ENCODE results near the gene MTRFR. TPM values are rescaled to one million over a fixed set of nuclear protein-coding genes. Genes with fewer than 3 reads are reported as not detected.

MTRFR gene
- total RNA-seq, 1 donor from 2014 or later, result 10.9 TPM

DNA sequence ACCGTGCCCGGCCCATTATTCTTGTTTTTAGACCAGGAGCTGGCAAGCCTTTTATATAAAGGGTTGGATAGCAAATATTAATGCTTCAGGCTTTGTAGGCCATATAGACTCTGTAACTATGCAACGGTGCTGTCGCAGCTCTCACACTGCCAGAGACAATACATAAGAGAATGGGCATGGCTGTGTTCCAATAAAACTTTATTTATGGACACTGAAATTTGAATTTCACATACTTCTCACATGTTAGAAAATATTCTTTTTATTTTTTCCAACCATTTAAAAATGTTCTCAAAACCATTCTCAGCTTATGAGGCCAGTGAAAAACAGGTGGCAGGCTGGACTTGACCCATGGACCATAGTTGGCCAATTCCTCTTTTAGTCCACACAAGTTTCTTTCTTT, 51.4 kb downstream of the MTRFR start:
- DNase-seq (ENCODE audit: low read depth), result no peak
- TF ChIP-seq, protein P1, sequence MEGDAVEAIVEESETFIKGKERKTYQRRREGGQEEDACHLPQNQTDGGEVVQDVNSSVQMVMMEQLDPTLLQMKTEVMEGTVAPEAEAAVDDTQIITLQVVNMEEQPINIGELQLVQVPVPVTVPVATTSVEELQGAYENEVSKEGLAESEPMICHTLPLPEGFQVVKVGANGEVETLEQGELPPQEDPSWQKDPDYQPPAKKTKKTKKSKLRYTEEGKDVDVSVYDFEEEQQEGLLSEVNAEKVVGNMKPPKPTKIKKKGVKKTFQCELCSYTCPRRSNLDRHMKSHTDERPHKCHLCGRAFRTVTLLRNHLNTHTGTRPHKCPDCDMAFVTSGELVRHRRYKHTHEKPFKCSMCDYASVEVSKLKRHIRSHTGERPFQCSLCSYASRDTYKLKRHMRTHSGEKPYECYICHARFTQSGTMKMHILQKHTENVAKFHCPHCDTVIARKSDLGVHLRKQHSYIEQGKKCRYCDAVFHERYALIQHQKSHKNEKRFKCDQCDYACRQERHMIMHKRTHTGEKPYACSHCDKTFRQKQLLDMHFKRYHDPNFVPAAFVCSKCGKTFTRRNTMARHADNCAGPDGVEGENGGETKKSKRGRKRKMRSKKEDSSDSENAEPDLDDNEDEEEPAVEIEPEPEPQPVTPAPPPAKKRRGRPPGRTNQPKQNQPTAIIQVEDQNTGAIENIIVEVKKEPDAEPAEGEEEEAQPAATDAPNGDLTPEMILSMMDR (IDR thresholded peaks at IDR 0.05; ENCODE audit: insufficient read depth, low read length, poor library complexity, severe bottlenecking), result no peak
- no peaks in the 10 kb centered on the region for H3K27me3 ChIP-seq (ENCODE audit: control insufficient read depth, insufficient read depth, low read length)
- H3K36me3 ChIP-seq (ENCODE audit: control insufficient read depth, insufficient read depth, low read length), result no peaks in the 10 kb centered on the region
- no peak overlapping the region for H3K4me3 ChIP-seq (ENCODE audit: low read depth, low read length)

DNA sequence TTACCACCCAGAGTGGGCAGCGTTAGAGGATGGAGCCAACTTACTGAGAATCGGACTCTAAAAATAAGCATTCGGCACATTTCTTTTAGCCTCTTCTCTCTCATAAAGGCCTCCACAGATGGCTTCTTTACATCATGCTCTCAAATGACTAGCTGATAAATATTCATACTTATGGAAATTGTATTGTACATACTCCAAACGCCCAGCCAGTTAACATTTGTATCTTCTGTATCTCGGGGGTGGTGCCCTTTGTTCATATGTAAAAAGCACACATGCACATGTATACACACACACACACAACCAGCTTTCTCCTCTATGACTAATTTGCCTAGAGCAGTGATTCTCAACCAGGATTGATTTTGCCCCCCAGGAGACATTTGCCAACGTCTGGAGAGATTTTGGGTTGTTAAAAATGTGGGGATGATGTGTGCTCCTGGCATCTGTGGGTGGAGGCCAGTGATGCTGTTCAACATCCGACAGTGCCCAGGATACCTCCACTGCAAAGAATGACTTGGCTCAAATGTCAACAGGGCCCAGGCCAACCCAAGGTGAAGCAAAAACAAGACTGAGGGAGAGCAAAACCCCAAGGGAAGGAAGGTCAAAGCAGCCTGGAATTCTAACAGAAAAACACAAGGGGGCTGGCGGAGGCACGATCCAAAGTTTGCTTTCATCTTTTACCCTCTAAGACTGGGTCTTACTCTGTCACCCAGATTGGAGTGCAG, 53.6 kb downstream of the MTRFR start:
- peaks cover 2% of the 10 kb centered on the region for H3K36me3 ChIP-seq (ENCODE audit: control insufficient read depth, insufficient read depth, low read length)
- TF ChIP-seq, protein P1 (IDR thresholded peaks at IDR 0.05; ENCODE audit: insufficient read depth, low read length, poor library complexity, severe bottlenecking), result no peak
- no peak for DNase-seq (ENCODE audit: low read depth)
- no peaks in the 10 kb centered on the region for H3K27me3 ChIP-seq (ENCODE audit: control insufficient read depth, insufficient read depth, low read length)
- no peak overlapping the region for H3K4me3 ChIP-seq (ENCODE audit: low read depth, low read length)

DNA sequence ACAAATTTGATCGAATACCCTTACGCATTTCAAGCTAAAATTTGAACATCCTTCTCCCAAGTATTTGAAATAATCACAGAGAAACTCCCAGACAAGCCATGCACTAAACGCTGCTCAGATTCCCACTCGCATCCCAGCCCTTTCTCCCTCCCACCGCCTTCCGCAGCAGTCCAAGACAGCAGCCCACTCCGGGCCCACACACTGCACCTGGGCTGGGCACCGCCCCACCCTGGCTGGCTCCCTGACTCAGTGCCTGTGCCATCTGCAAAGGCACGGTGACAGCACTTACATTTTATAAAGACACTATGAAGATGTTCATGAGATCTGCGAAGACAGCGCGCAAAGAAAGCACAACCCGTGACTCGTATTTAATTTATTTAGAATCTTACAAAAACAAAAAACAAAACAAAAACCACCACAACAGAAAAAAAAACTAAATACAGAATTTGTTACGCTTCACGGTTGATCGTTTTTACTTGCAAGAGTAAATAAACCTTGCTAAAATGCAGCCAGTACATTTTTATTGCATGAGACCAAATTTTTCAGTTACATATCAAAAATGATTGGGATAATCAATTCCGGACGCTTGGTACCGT, 55.6 kb downstream of the MTRFR start:
- DNase-seq (ENCODE audit: low read depth), result no peak
- Histone ChIP-seq H3K36me3 (ENCODE audit: control insufficient read depth, insufficient read depth, low read length) (peaks cover 4% of the 10 kb centered on the region), H3K4me3 (ENCODE audit: low read depth, low read length) (no peak overlapping the region), H3K27me3 (ENCODE audit: control insufficient read depth, insufficient read depth, low read length) (no peaks in the 10 kb centered on the region)
- TF ChIP-seq, protein P1 (IDR thresholded peaks at IDR 0.05; ENCODE audit: insufficient read depth, low read length, poor library complexity, severe bottlenecking), result no peak

DNA sequence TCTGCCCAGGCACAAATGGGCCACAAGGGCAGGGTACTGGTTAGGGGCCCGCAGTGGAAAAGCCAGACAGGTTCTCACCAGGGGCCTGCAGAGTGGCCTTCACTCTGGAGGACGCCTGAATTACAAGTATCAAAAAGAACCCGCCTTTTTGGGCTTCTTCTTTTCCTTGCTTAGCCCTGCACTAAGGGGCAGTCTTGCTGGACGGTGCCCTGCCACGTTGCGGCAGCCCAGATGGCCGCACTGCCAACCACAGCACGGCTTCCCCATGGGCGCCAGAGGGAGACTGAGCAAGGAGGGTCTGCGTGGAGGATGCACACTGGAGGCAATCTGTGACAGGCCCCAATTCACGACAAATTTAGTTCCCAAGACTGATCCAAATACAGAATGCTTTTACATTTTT, 56.7 kb downstream of the MTRFR start:
- Histone ChIP-seq H3K36me3 (ENCODE audit: control insufficient read depth, insufficient read depth, low read length) (peaks cover 4% of the 10 kb centered on the region), H3K4me3 (ENCODE audit: low read depth, low read length) (no peak overlapping the region), H3K27me3 (ENCODE audit: control insufficient read depth, insufficient read depth, low read length) (no peaks in the 10 kb centered on the region)
- no peak for DNase-seq (ENCODE audit: low read depth)
- TF ChIP-seq, protein P1 (IDR thresholded peaks at IDR 0.05; ENCODE audit: insufficient read depth, low read length, poor library complexity, severe bottlenecking), result no peak

DNA sequence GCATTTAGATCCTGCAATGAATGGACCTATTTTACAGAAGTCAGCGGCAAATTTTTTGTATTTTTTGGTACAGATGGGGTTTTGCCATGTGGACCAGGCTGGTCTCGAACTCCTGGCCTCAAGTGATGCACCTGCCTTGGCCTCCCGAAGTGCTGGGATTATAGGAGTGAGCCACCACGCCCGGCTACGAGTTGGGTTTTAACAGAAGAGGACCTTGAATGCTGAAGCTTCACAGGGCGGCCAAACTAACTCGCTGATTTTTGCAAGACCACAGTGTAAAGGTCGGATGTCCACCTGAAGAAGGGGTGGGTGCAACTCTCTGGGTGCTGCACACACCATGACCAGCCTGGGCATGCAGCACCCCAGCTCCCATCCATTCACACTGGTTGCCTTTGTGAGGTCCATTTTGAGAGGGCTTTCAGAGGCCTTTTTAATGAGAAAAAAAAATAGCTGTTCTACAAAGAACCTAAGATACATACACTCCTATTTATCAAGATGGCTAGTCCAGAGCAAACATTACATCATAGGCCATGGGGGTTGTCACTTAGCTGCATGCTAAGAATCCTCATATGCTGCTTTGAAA, 60.0 kb downstream of the MTRFR start:
- Histone ChIP-seq H3K27me3 (ENCODE audit: control insufficient read depth, insufficient read depth, low read length) (no peaks in the 10 kb centered on the region), H3K36me3 (ENCODE audit: control insufficient read depth, insufficient read depth, low read length) (peaks cover 4% of the 10 kb centered on the region), H3K4me3 (ENCODE audit: low read depth, low read length) (no peak overlapping the region)
- TF ChIP-seq, protein P1 (IDR thresholded peaks at IDR 0.05; ENCODE audit: insufficient read depth, low read length, poor library complexity, severe bottlenecking), result no peak
- no peak for DNase-seq (ENCODE audit: low read depth)
